ENCODE measurements around the gene RHOBTB3. TPM values are rescaled to one million over a fixed set of nuclear protein-coding genes. Genes with fewer than 3 reads are reported as not detected.

The RHOBTB3 gene
- total RNA-seq, 1 donor from 2014 or later = 73.8 TPM

DNA sequence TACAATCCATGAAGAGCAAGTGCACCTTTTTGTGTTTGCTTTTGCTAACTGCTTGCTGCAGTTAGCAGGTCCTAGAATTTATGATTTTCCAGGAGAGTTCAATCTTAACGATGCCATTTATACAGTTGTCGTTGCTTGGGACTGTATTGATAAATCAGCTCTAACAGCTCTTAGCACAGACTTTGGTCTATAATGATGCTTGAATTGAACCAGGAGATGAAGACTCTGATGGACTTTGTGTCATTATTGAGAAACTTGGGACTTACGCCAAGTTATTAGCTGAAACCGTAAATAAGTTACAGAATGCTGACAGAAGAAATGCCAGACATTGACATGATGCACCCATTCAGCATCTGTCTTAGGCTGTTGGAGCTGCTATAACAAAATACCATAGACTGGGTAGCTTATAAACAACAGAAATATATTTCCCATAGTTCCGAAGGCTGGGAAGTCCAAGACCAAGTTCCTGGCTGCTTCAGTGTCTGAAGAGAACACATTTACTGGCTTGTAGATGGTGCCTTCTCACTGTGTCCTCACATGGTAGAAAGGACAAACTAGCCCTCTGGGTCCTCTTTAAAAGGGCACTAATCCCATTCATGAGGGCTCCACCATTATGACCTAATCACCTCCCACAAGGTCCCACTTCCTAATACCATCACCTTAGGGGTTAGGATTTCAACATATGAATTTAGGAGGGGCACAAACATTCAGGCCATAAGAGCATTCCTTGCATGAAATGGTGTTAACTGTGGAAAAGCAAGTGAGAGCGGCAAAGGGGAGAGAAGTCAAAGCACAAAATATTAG, 73.8 kb downstream of the RHOBTB3 start:
- Mint-ChIP-seq H3K9me3 (ENCODE audit: unreplicated experiment) (peaks cover 9% of the 10 kb centered on the region), H3K27me3 (ENCODE audit: low read depth, unreplicated experiment) (no peaks in the 10 kb centered on the region), H3K4me3 (ENCODE audit: unreplicated experiment) (no peak overlapping the region), H3K4me1 (ENCODE audit: low read depth, unreplicated experiment) (peaks cover 26% of the 10 kb centered on the region), H3K36me3 (ENCODE audit: low read depth, unreplicated experiment) (peaks cover 10% of the 10 kb centered on the region), H3K27ac (ENCODE audit: unreplicated experiment) (no peak overlapping the region)
- no peaks in the 10 kb centered on the region for H4K20me1 ChIP-seq (ENCODE audit: insufficient read depth, low read length)
- H3K4me3 ChIP-seq (ENCODE audit: insufficient read depth, low read depth, low read length) = no peak overlapping the region
- H3K4me2 ChIP-seq (ENCODE audit: low read length) = no peak overlapping the region
- H3K9ac ChIP-seq (ENCODE audit: low read length) = no peak overlapping the region
- FAIRE-seq (no peak), DNase-seq (ENCODE audit: low read depth) (no peak)
- H3K36me3 ChIP-seq (ENCODE audit: insufficient read depth, low read length) = no peaks in the 10 kb centered on the region
- H3K79me2 ChIP-seq (ENCODE audit: insufficient read depth, low read length) = no peaks in the 10 kb centered on the region
- H3K27me3 ChIP-seq (ENCODE audit: insufficient read depth, low read length) = no peaks in the 10 kb centered on the region
- TF ChIP-seq CTCF (IDR thresholded peaks at IDR 0.05; ENCODE audit: insufficient read depth, low read depth, low read length) (no peak), EZH2 (IDR thresholded peaks at IDR 0.05; ENCODE audit: insufficient read depth, low read length) (no peak)
- H2AFZ ChIP-seq (ENCODE audit: low read depth, low read length) = no peak overlapping the region
- H3K9me3 ChIP-seq (ENCODE audit: insufficient read depth, low read depth, low read length) = peaks cover 2% of the 10 kb centered on the region
- H3K4me1 ChIP-seq (ENCODE audit: insufficient read depth, low read length) = peaks cover 7% of the 10 kb centered on the region
- H3K27ac ChIP-seq (ENCODE audit: low read depth, low read length) = no peak overlapping the region

GRCh38 chr5:95806687-95807086, 75.6 kb downstream of the RHOBTB3 start:
- no peak for TF ChIP-seq CTCF (IDR thresholded peaks at IDR 0.05; ENCODE audit: insufficient read depth, low read depth, low read length)
- no peak for TF ChIP-seq EZH2 (IDR thresholded peaks at IDR 0.05; ENCODE audit: insufficient read depth, low read length)
- no peak for DNase-seq (ENCODE audit: low read depth)
- no peaks in the 10 kb centered on the region for H3K27me3 Mint-ChIP-seq (ENCODE audit: low read depth, unreplicated experiment)
- no peaks in the 10 kb centered on the region for H3K36me3 ChIP-seq (ENCODE audit: insufficient read depth, low read length)
- no peaks in the 10 kb centered on the region for H3K27me3 ChIP-seq (ENCODE audit: insufficient read depth, low read length)
- no peak overlapping the region for H3K4me2 ChIP-seq (ENCODE audit: low read length)
- H3K79me2 ChIP-seq (ENCODE audit: insufficient read depth, low read length) = no peaks in the 10 kb centered on the region
- no peak overlapping the region for H3K4me3 Mint-ChIP-seq (ENCODE audit: unreplicated experiment)
- FAIRE-seq = no peak
- H3K27ac ChIP-seq (ENCODE audit: low read depth, low read length) = no peak overlapping the region
- H3K36me3 Mint-ChIP-seq (ENCODE audit: low read depth, unreplicated experiment) = peaks cover 10% of the 10 kb centered on the region
- peaks cover 9% of the 10 kb centered on the region for H3K9me3 Mint-ChIP-seq (ENCODE audit: unreplicated experiment)
- H2AFZ ChIP-seq (ENCODE audit: low read depth, low read length) = no peak overlapping the region
- H3K4me1 ChIP-seq (ENCODE audit: insufficient read depth, low read length) = peaks cover 15% of the 10 kb centered on the region
- no peak overlapping the region for H3K9ac ChIP-seq (ENCODE audit: low read length)
- H3K9me3 ChIP-seq (ENCODE audit: insufficient read depth, low read depth, low read length) = peaks cover 2% of the 10 kb centered on the region
- H3K4me3 ChIP-seq (ENCODE audit: insufficient read depth, low read depth, low read length) = no peak overlapping the region
- H4K20me1 ChIP-seq (ENCODE audit: insufficient read depth, low read length) = no peaks in the 10 kb centered on the region
- no peak overlapping the region for H3K27ac Mint-ChIP-seq (ENCODE audit: unreplicated experiment)
- peaks cover 41% of the 10 kb centered on the region for H3K4me1 Mint-ChIP-seq (ENCODE audit: low read depth, unreplicated experiment)

Measured in astrocyte (in vitro differentiated cells and primary cell).